Endodermal cell (in vitro differentiated cells): Measurements from ENCODE around the gene SCFD2. TPM values are rescaled to one million over a fixed set of nuclear protein-coding genes. Genes with fewer than 3 reads are reported as not detected.

Source experiments
- DNase-seq: peaks from one replicate; pipeline ENCODE4 v3.0.0-alpha.2; 2017
- H3K27ac ChIP-seq: 2 replicates; pipeline ENCODE4 v1.5.1; 2013; ENCODE audit warnings: mild to moderate bottlenecking, low read depth, low read length, moderate library complexity
- H3K27me3 ChIP-seq: 2 replicates; pipeline ENCODE4 v1.6.1; 2013; ENCODE audit warnings: mild to moderate bottlenecking, low read length, moderate library complexity; ENCODE audit not compliant: insufficient read depth, control insufficient read depth, poor library complexity, severe bottlenecking
- H3K36me3 ChIP-seq: 2 replicates; pipeline ENCODE4 v1.7.0; 2013; ENCODE audit warnings: mild to moderate bottlenecking, low read length, moderate library complexity; ENCODE audit not compliant: control insufficient read depth, insufficient read depth
- H3K4me1 ChIP-seq: one replicate; pipeline ENCODE4 v1.7.0; 2013; ENCODE audit warnings: low read length; ENCODE audit not compliant: control insufficient read depth, insufficient read depth
- H3K4me3 ChIP-seq: 2 replicates; pipeline ENCODE4 v1.5.1; 2013; ENCODE audit warnings: mild to moderate bottlenecking, low read length, moderate library complexity
- H3K9ac ChIP-seq: 2 replicates; pipeline ENCODE4 v1.6.1; 2013; ENCODE audit warnings: mild to moderate bottlenecking, low read length, moderate library complexity; ENCODE audit not compliant: poor library complexity, severe bottlenecking; ENCODE audit errors: extremely low read depth
- H3K9me3 ChIP-seq: 2 replicates; pipeline ENCODE4 v1.6.1; 2013; ENCODE audit warnings: mild to moderate bottlenecking, low read length, moderate library complexity; ENCODE audit not compliant: control insufficient read depth
- H3K27ac Mint-ChIP-seq: 2 replicates; pipeline ENCODE4 v1.8.0; 2020; ENCODE audit warnings: mixed read lengths
- H3K27me3 Mint-ChIP-seq: 2 replicates; pipeline ENCODE4 v1.8.0; 2021; ENCODE audit warnings: mild to moderate bottlenecking, mixed read lengths; ENCODE audit not compliant: insufficient read depth
- H3K36me3 Mint-ChIP-seq: 2 replicates; pipeline ENCODE4 v1.8.0; 2020; ENCODE audit warnings: low read depth, mixed read lengths
- H3K4me1 Mint-ChIP-seq: 2 replicates; pipeline ENCODE4 v1.8.0; 2020; ENCODE audit warnings: mixed read lengths
- H3K4me3 Mint-ChIP-seq: 2 replicates; pipeline ENCODE4 v1.8.0; 2020; ENCODE audit warnings: mild to moderate bottlenecking, moderate library complexity, mixed read lengths
- H3K9me3 Mint-ChIP-seq: 2 replicates; pipeline ENCODE4 v1.8.0; 2020; ENCODE audit warnings: mild to moderate bottlenecking, mixed read lengths
- WGBS, 2 experiments: methylation state at CpG; one replicate each; pipeline versions ENCODE4 v1.1.5 to v1.1.7; 2013; ENCODE audit warnings: missing lambda C conversion rate in 2 of 2, mixed read lengths in 1 of 2; ENCODE audit not compliant: insufficient coverage in 1 of 2, insufficient read length in 1 of 2; 5-methylcytosine and 5-hydroxymethylcytosine counted together
- total RNA-seq, 2 donors: library from RNA; stranded (reverse); fragmentation: NEBNext Ultra II Directional in 1 of 2; extraction: Animal tissue kit (Norgen Biotek cat#: 25700) in 1 of 2; gene quantifications; 2 replicates in 1 of 2; 3 replicates in 1 of 2; pipeline ENCODE4 v1.2.1, GENCODE V29; 2021
- TF ChIP-seq, protein P1 (sequence below): fragments of 200-600 bp; sonication (generic); conservative IDR thresholded peaks from 2 replicates; pipeline ENCODE4 v1.5.0; 2021; ENCODE audit warnings: antibody characterized with exemption, mild to moderate bottlenecking

Gene SCFD2
- total RNA-seq, 2 donors from 2014 or later, result 5.7 to 6.5 TPM

GRCh38 chr4:53355930-53356521 is 9.8 kb downstream of the SCFD2 start:
- no peak for DNase-seq
- no peaks in the 10 kb centered on the region for H3K36me3 ChIP-seq
- Mint-ChIP-seq H3K27ac (no peak overlapping the region), H3K4me1 (no peaks in the 10 kb centered on the region), H3K9me3 (peaks cover 23% of the 10 kb centered on the region), H3K27me3 (no peaks in the 10 kb centered on the region), H3K36me3 (peaks cover 6% of the 10 kb centered on the region), H3K4me3 (no peak overlapping the region)
- H3K27me3 ChIP-seq, result no peaks in the 10 kb centered on the region
- no peaks in the 10 kb centered on the region for H3K4me1 ChIP-seq
- no peak overlapping the region for H3K27ac ChIP-seq
- TF ChIP-seq, protein P1, sequence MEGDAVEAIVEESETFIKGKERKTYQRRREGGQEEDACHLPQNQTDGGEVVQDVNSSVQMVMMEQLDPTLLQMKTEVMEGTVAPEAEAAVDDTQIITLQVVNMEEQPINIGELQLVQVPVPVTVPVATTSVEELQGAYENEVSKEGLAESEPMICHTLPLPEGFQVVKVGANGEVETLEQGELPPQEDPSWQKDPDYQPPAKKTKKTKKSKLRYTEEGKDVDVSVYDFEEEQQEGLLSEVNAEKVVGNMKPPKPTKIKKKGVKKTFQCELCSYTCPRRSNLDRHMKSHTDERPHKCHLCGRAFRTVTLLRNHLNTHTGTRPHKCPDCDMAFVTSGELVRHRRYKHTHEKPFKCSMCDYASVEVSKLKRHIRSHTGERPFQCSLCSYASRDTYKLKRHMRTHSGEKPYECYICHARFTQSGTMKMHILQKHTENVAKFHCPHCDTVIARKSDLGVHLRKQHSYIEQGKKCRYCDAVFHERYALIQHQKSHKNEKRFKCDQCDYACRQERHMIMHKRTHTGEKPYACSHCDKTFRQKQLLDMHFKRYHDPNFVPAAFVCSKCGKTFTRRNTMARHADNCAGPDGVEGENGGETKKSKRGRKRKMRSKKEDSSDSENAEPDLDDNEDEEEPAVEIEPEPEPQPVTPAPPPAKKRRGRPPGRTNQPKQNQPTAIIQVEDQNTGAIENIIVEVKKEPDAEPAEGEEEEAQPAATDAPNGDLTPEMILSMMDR, result no peak
- H3K9ac ChIP-seq, result no peak overlapping the region
- H3K9me3 ChIP-seq, result peaks cover 8% of the 10 kb centered on the region
- no peak overlapping the region for H3K4me3 ChIP-seq

GRCh38 chr4:53354012-53354722 is 11.7 kb downstream of the SCFD2 start:
- H3K9me3 Mint-ChIP-seq, result peaks cover 23% of the 10 kb centered on the region
- WGBS, 2 experiments, result 90 to 95% methylated on average over 8 to 32 of the region's 32 CpGs
- H3K27ac Mint-ChIP-seq, result no peak overlapping the region

DNA sequence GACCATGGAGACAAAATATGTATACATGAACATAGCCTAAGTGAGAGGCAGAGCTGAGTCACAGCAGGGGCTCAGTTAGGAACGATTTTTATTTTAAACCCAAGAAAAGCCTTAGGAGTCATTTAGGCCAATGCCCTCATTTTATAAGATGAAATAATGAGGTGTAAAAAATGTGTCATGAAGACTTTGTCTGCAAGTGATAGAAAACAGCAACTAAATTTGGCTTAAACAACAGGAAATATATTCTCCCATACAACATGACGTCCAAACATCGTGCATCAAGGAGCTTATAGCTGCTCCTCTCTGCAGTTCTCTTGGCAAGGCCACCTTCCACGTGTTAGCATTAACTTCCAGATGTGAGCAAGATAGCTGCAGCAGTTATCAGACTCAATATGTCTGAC is 16.8 kb downstream of the SCFD2 start:
- Mint-ChIP-seq H3K4me1 (no peaks in the 10 kb centered on the region), H3K27ac (no peak overlapping the region), H3K36me3 (peaks cover 13% of the 10 kb centered on the region), H3K27me3 (no peaks in the 10 kb centered on the region), H3K4me3 (no peak overlapping the region), H3K9me3 (peaks cover 14% of the 10 kb centered on the region)
- no peak overlapping the region for H3K9ac ChIP-seq
- H3K4me1 ChIP-seq, result no peaks in the 10 kb centered on the region
- no peaks in the 10 kb centered on the region for H3K9me3 ChIP-seq
- 91 to 100% methylated on average over 4 of the region's 4 CpGs for WGBS, 2 experiments
- H3K27ac ChIP-seq, result no peak overlapping the region
- no peaks in the 10 kb centered on the region for H3K27me3 ChIP-seq
- DNase-seq, result no peak
- no peak overlapping the region for H3K4me3 ChIP-seq
- TF ChIP-seq, protein P1, result no peak
- no peaks in the 10 kb centered on the region for H3K36me3 ChIP-seq

More at GRCh38 chr4:53354012-53354722, 11.7 kb downstream of the SCFD2 start:
- H3K36me3 Mint-ChIP-seq, result peaks cover 6% of the 10 kb centered on the region
- Histone ChIP-seq H3K9ac (no peak overlapping the region), H3K4me3 (no peak overlapping the region), H3K27ac (no peak overlapping the region), H3K4me1 (no peaks in the 10 kb centered on the region), H3K27me3 (no peaks in the 10 kb centered on the region), H3K36me3 (no peaks in the 10 kb centered on the region), H3K9me3 (peaks cover 8% of the 10 kb centered on the region)
- H3K4me3 Mint-ChIP-seq, result no peak overlapping the region
- no peaks in the 10 kb centered on the region for H3K4me1 Mint-ChIP-seq
- H3K27me3 Mint-ChIP-seq, result no peaks in the 10 kb centered on the region
- TF ChIP-seq, protein P1, result no peak
- DNase-seq, result no peak
